ENCODE results near the gene AP2M1.

DNA sequence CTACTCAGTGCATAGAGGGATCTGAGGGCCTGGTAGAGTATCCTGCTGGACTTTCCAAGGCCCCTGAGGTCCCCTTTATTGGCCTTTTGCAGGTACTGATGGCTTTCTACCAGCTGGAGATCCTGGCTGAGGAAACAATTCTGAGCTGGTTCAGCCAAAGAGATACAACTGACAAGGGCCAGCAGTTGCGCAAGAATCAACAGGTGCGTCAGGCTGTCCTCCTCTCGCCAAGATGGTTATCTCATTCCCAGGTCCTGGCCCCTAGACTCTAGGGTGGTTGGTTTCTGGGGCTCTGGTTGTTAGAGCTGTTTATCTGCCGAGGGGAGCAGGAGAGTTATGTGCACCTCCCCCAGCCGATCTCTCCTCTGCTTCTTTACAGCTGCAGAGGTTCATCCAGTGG is 30.1 kb upstream of the AP2M1 start:
- TF ChIP-seq, protein P1, sequence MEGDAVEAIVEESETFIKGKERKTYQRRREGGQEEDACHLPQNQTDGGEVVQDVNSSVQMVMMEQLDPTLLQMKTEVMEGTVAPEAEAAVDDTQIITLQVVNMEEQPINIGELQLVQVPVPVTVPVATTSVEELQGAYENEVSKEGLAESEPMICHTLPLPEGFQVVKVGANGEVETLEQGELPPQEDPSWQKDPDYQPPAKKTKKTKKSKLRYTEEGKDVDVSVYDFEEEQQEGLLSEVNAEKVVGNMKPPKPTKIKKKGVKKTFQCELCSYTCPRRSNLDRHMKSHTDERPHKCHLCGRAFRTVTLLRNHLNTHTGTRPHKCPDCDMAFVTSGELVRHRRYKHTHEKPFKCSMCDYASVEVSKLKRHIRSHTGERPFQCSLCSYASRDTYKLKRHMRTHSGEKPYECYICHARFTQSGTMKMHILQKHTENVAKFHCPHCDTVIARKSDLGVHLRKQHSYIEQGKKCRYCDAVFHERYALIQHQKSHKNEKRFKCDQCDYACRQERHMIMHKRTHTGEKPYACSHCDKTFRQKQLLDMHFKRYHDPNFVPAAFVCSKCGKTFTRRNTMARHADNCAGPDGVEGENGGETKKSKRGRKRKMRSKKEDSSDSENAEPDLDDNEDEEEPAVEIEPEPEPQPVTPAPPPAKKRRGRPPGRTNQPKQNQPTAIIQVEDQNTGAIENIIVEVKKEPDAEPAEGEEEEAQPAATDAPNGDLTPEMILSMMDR (conservative IDR thresholded peaks at IDR 0.05; ENCODE audit: low read length): no peak
- TF ChIP-seq EZH2phosphoT487 (IDR thresholded peaks at IDR 0.05; ENCODE audit: borderline replicate concordance, low read depth, low read length): no peak
